GM12878 (cell line): Measurements from ENCODE around the gene MISP3. TPM values are rescaled to one million over a fixed set of nuclear protein-coding genes. Genes with fewer than 3 reads are reported as not detected.

ENCODE experiments used
- ATAC-seq: fragments of 200-7000 bp; cut with Tn5 transposase; 3 replicates; pipeline ENCODE4 v1.9.1; 2020; ENCODE audit warnings: mild to moderate bottlenecking, moderate library complexity
- BruUV-seq: library from RNA; stranded (reverse); fragments of 400-500 nt; replicated peaks from 2 replicates; lab custom pipeline; 2021; lab: Mats Ljungman, UMichigan
- CTCF ChIA-PET: fragments of 300-600 bp; sonication (Branson Sonifier 250); formaldehyde crosslinking; extraction: SDS; loops from one replicate; lab custom pipeline; 2021; ENCODE audit warnings: inconsistent platforms; lab: Yijun Ruan, JAX
- POLR2A ChIA-PET: fragments of 350-600 bp; formaldehyde crosslinking; extraction: SDS; loops from one replicate; lab custom pipeline; 2021; ENCODE audit warnings: inconsistent platforms; lab: Charles Lee
- RAD21 ChIA-PET: fragments of 300-600 bp; sonication (Branson Sonifier 250); formaldehyde crosslinking; loops from one replicate; lab custom pipeline; 2023; ENCODE audit warnings: antibody characterized with exemption; ENCODE audit not compliant: unreplicated experiment; lab: Charles Lee
- SMC1A ChIA-PET: fragments of 300-600 bp; sonication (Branson Sonifier 250); formaldehyde crosslinking; loops from one replicate; lab custom pipeline; 2023; ENCODE audit not compliant: unreplicated experiment, uncharacterized antibody; lab: Charles Lee
- DNase-seq: peaks from one replicate; pipeline ENCODE4 v3.0.0-alpha.2; 2011; ENCODE audit warnings: low read depth, low spot score
- FAIRE-seq: peaks from 3 replicates; lab custom pipeline; 2011; peaks lifted over from hg19 to GRCh38; lab: Jason Lieb, UNC
- H2AFZ ChIP-seq: 2 replicates; pipeline ENCODE4 v1.6.0; 2011; ENCODE audit warnings: low read depth, low read length, control low read depth; ENCODE audit not compliant: control insufficient read depth
- H3K27ac ChIP-seq: 2 replicates; pipeline ENCODE4 v1.5.1; 2011; ENCODE audit warnings: control low read depth; ENCODE audit not compliant: control insufficient read depth, insufficient read depth
- H3K27me3 ChIP-seq, 2 experiments: replicated peaks in 1 of 2; 2 replicates each; pipeline versions ENCODE4 v1.6.0 to v1.6.1; 2011; ENCODE audit warnings: low read length in 1 of 2; ENCODE audit not compliant: control insufficient read depth in 2 of 2, insufficient read depth in 2 of 2
- H3K36me3 ChIP-seq, 2 experiments: 2 replicates each; pipeline ENCODE4 v1.5.1; 2011; ENCODE audit warnings: low read length in 1 of 2; ENCODE audit not compliant: control insufficient read depth in 2 of 2, insufficient read depth in 2 of 2
- H3K4me1 ChIP-seq: 2 replicates; pipeline ENCODE4 v1.6.1; 2011; ENCODE audit warnings: mild to moderate bottlenecking, low read length, moderate library complexity, mixed read lengths; ENCODE audit not compliant: control insufficient read depth, insufficient read depth
- H3K4me2 ChIP-seq: 2 replicates; pipeline ENCODE4 v1.6.0; 2011; ENCODE audit warnings: control low read depth; ENCODE audit not compliant: control insufficient read depth, insufficient read depth
- H3K4me3 ChIP-seq: fragments of 200-600 bp; sonication (generic); 2 replicates; pipeline ENCODE4 v1.5.1; 2016
- H3K79me2 ChIP-seq: 2 replicates; pipeline ENCODE4 v1.6.0; 2011; ENCODE audit warnings: low read length; ENCODE audit not compliant: control insufficient read depth, insufficient read depth
- H3K9ac ChIP-seq: 2 replicates; pipeline ENCODE4 v1.8.0; 2011; ENCODE audit warnings: low read length, control low read depth, mixed read lengths; ENCODE audit not compliant: control insufficient read depth, insufficient read depth
- H3K9me3 ChIP-seq: replicated peaks from 3 replicates; pipeline ENCODE4 v1.5.1; 2011; ENCODE audit warnings: mild to moderate bottlenecking, low read length; ENCODE audit not compliant: control insufficient read depth, insufficient read depth
- H4K20me1 ChIP-seq: 2 replicates; pipeline ENCODE4 v1.6.0; 2011; ENCODE audit not compliant: control insufficient read depth, insufficient read depth
- ASH2L ChIP-seq: fragments of 300-600, 200-600 bp; sonication (generic); IDR thresholded peaks from 2 replicates; pipeline ENCODE4 v1.6.1; 2017; ENCODE audit warnings: low read depth, mild to moderate bottlenecking, borderline replicate concordance
- BCLAF1 ChIP-seq: fragments of 450-650 bp; IDR thresholded peaks from 2 replicates; pipeline ENCODE4 v1.6.1; 2017; ENCODE audit warnings: antibody characterized with exemption, mild to moderate bottlenecking, moderate library complexity
- E2F4 ChIP-seq: IDR thresholded peaks from 2 replicates; pipeline ENCODE4 v1.6.1; 2012; ENCODE audit warnings: low read depth, low read length, improper control_type of control experiment
- ELK1 ChIP-seq: IDR thresholded peaks from 2 replicates; pipeline ENCODE4 v1.6.1; 2012; ENCODE audit warnings: low read depth, low read length, improper control_type of control experiment
- EP300 ChIP-seq, 2 experiments: fragments of 150-350 bp in 1 of 2; IDR thresholded peaks; 2 replicates each; pipeline ENCODE4 v1.6.1; 2011 to 2012; ENCODE audit warnings: low read depth in 2 of 2, low read length in 2 of 2, borderline replicate concordance in 1 of 2, improper control_type of control experiment in 1 of 2, inconsistent platforms in 1 of 2; ENCODE audit not compliant: control insufficient read depth in 1 of 2
- GATAD2B ChIP-seq: fragments of 450-650 bp; conservative IDR thresholded peaks from 2 replicates; pipeline ENCODE4 v1.6.1; 2017; ENCODE audit warnings: low read depth, mild to moderate bottlenecking, moderate library complexity
- MTA3 ChIP-seq: IDR thresholded peaks from 2 replicates; pipeline ENCODE4 v1.6.1; 2012; ENCODE audit warnings: low read length, inconsistent platforms, borderline replicate concordance
- MYC ChIP-seq: IDR thresholded peaks from 2 replicates; pipeline ENCODE4 v1.6.1; 2011; ENCODE audit warnings: mild to moderate bottlenecking, low read length, moderate library complexity, inconsistent platforms; ENCODE audit not compliant: insufficient read depth, insufficient replicate concordance, insufficient read length, severe bottlenecking
- NBN ChIP-seq: fragments of 450-650 bp; IDR thresholded peaks from 2 replicates; pipeline ENCODE4 v1.6.1; 2016
- NFYB ChIP-seq: IDR thresholded peaks from 2 replicates; pipeline ENCODE4 v1.6.1; 2011; ENCODE audit warnings: low read depth, mild to moderate bottlenecking, low read length, improper control_type of control experiment, moderate library complexity; ENCODE audit not compliant: insufficient read depth
- PML ChIP-seq: IDR thresholded peaks from 2 replicates; pipeline ENCODE4 v1.6.1; 2012; ENCODE audit warnings: low read length, inconsistent platforms
- POLR2A ChIP-seq: IDR thresholded peaks from 2 replicates; pipeline ENCODE4 v1.6.1; 2011; ENCODE audit warnings: low read depth, mild to moderate bottlenecking, low read length
- SIN3A ChIP-seq: IDR thresholded peaks from 2 replicates; pipeline ENCODE4 v1.6.1; 2012; ENCODE audit warnings: low read depth, low read length, improper control_type of control experiment
- WGBS: methylation state at CpG from one replicate; pipeline ENCODE4 v1.1.6; 2016; ENCODE audit warnings: low lambda C conversion rate; ENCODE audit not compliant: insufficient replicate concordance, insufficient coverage; ENCODE audit errors: missing lambda C conversion rate; 5-methylcytosine and 5-hydroxymethylcytosine counted together
- in situ Hi-C: fragments of 300-500 bp; cut with MboI; formaldehyde crosslinking; loops from 9 replicates; pipeline ENCODE4 v1.14.3; 2018; ENCODE audit warnings: mixed read lengths
- intact Hi-C: fragments of 100-400 bp; cut with micrococcal nuclease; formaldehyde crosslinking; loops from one replicate; pipeline ENCODE4 v1.14.2; 2022; ENCODE audit not compliant: unreplicated experiment
- polyA plus RNA-seq, 11 experiments: library from polyadenylated mRNA; depleted of rRNA in 4 of 11; unstranded in 6 of 11; stranded (reverse) in 5 of 11; fragments of >200 nt; fragmentation: Nextera tagmentation in 4 of 11; fragmentation: Illumina TruSeq in 1 of 11; extraction: Ambion mirVana in 4 of 11; extraction: Trizol in 1 of 11; gene quantifications; 1 replicate in 1 of 11; 2 replicates in 10 of 11; pipeline versions ENCODE4 v1.2.1 to v1.2.3, GENCODE V29; 2011 to 2016; ENCODE audit warnings: inconsistent platforms in 2 of 11, missing spikeins in 2 of 11, low read depth in 1 of 11
- total RNA-seq, 4 experiments: library from RNA; depleted of rRNA in 3 of 4; stranded (reverse); fragments of >200 nt in 3 of 4; fragmentation: Illumina TruSeq in 1 of 4; extraction: Trizol in 1 of 4; gene quantifications; 2 replicates each; pipeline versions ENCODE4 v1.2.1 to v1.2.3, GENCODE V29; 2013 to 2021
- TF ChIP-seq, protein P1 (sequence below): fragments of 450-650 bp; IDR thresholded peaks from 2 replicates; pipeline ENCODE4 v1.6.1; 2017; ENCODE audit warnings: mild to moderate bottlenecking

The MISP3 gene
- total and polyA plus RNA-seq, 10 of the 15 experiments (the other 5 are each of a cell fraction or from before 2014, with no cell fraction given), result 0.07 to 1.4 (median 0.64) TPM

DNA sequence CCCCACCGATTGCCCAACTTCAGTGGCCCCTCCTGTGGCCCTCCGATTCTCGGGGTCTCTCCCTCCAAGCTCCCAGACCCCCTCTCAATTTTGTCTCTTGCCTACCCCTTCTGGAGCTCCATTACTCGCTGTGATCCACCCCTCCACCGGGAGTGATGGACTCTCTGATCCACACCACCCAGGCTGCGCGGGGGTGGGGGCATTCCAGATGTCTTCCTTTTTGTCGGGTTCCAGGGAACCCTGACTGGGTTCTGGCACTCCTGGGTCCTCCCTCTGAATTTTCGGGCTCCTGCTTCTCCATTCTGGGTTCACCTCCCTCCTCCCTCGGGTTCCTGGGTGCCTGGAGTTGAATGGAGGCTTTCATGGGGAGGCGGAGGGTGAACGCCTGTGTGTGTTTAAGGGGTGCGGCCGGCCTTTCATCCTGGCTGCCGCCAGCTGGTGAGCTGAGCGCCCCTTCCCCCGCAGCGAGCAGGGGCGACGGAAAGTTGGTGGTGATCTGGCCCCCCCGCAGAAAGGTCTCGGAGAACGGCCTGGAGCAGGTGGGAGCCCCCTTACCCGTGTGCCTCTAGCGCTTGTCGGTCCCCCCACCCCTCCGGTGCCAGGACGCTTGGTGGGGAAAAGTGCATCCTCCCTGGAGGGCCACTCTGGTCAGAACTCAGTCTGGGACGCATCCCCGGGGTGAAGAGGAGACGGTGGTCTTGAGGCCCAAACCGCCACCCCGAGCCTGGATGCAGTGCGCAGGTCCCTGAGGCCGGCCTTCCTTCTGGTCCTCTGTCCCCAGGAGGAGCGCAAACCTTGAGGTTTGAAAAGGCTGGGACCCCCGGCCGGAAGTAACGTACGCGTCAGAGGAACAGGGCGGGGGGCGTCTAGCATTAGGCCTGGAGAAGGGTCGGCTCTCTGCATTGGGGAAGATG lies 1.6 kb downstream of the MISP3 start:
- peak overlapping the region; percentile 100 for H3K4me2 ChIP-seq
- peak overlapping the region; percentile 42; the same call in 1 of the 2 replicates for H3K9ac ChIP-seq
- CTCF ChIA-PET, result interaction anchor here (0.6 to 6.7 kb wide), 12 partner anchors 8 to 477 kb away, joined by 3 to 152 read pairs (median 8); partner anchors contain the start of genes ASF1B, NANOS3 and RLN3
- no peak for FAIRE-seq
- intact Hi-C loops, result loop anchor here (5.0 kb wide), 1 partner anchor 273 kb away; no protein-coding TSS in a partner anchor
- BruUV-seq, result no TSS peak
- no peak overlapping the region for H3K27ac ChIP-seq
- SMC1A ChIA-PET, result interaction anchor here (0.6 to 5.4 kb wide), 3 partner anchors 121 to 202 kb away, joined by 3 to 47 read pairs (median 4); partner anchors contain the start of gene NANOS3
- H3K27me3 ChIP-seq, result no peaks in the 10 kb centered on the region
- WGBS, result 6% methylated on average over 44 of the region's 44 CpGs
- POLR2A ChIA-PET, result interaction anchor here (0.5 to 1.1 kb wide), 5 partner anchors 8 to 127 kb away, joined by 3 to 6 read pairs (median 4); partner anchors contain the start of gene ASF1B
- RAD21 ChIA-PET, result interaction anchor here (0.6 to 3.0 kb wide), 4 partner anchors 40 to 279 kb away, joined by 3 to 15 read pairs (median 12); partner anchors contain the start of genes ASF1B and IL27RA
- DNase-seq, result no peak
- peak overlapping the region; percentile 81 for H3K4me3 ChIP-seq
- H2AFZ ChIP-seq, result peak overlapping the region; percentile 57
- no peaks in the 10 kb centered on the region for H3K9me3 ChIP-seq
- H4K20me1 ChIP-seq, result no peaks in the 10 kb centered on the region
- H3K4me1 ChIP-seq, result peaks cover 19% of the 10 kb centered on the region
- no peaks in the 10 kb centered on the region for H3K36me3 ChIP-seq
- in situ Hi-C loops, result loop anchor here (5.0 to 25.0 kb wide), 3 partner anchors 192 to 787 kb away; no protein-coding TSS in a partner anchor
- no peaks in the 10 kb centered on the region for H3K79me2 ChIP-seq
- peak; percentile 4 for ATAC-seq
- no peak for TF ChIP-seq NFYB
- no peak for TF ChIP-seq E2F4
- no peak for TF ChIP-seq PML
- TF ChIP-seq NBN, result no peak
- no peak for TF ChIP-seq GATAD2B
- TF ChIP-seq SIN3A, result 0 out of 2 replicates have a peak, but pooled peaks have one; percentile 15
- TF ChIP-seq, protein P1, sequence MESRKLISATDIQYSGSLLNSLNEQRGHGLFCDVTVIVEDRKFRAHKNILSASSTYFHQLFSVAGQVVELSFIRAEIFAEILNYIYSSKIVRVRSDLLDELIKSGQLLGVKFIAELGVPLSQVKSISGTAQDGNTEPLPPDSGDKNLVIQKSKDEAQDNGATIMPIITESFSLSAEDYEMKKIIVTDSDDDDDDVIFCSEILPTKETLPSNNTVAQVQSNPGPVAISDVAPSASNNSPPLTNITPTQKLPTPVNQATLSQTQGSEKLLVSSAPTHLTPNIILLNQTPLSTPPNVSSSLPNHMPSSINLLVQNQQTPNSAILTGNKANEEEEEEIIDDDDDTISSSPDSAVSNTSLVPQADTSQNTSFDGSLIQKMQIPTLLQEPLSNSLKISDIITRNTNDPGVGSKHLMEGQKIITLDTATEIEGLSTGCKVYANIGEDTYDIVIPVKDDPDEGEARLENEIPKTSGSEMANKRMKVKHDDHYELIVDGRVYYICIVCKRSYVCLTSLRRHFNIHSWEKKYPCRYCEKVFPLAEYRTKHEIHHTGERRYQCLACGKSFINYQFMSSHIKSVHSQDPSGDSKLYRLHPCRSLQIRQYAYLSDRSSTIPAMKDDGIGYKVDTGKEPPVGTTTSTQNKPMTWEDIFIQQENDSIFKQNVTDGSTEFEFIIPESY, result no peak
- TF ChIP-seq MYC, result no peak
- TF ChIP-seq ELK1, result no peak
- TF ChIP-seq ASH2L, result no peak
- TF ChIP-seq POLR2A, result no peak
- TF ChIP-seq BCLAF1, result no peak
- no peak for TF ChIP-seq EP300 (IDR thresholded peaks at IDR 0.05; ENCODE audit: borderline replicate concordance in 1 of 2, control insufficient read depth in 1 of 2, low read depth in 2 of 2, low read length in 2 of 2)
- TF ChIP-seq MTA3, result no peak
